ENCODE measurements around the gene CLPTM1L. TPM values are rescaled to one million over a fixed set of nuclear protein-coding genes. Genes with fewer than 3 reads are reported as not detected.
"Not testable (repeated sequence)": the region's sequence is repeated elsewhere in the genome, so short reads cannot be mapped to it uniquely, and the experiment has no call there.

The CLPTM1L gene
- total and polyA plus RNA-seq, 9 of the 15 experiments (the other 6 are each of a cell fraction or from before 2014, with no cell fraction given) = 3.5 to 217 (median 177) TPM

DNA sequence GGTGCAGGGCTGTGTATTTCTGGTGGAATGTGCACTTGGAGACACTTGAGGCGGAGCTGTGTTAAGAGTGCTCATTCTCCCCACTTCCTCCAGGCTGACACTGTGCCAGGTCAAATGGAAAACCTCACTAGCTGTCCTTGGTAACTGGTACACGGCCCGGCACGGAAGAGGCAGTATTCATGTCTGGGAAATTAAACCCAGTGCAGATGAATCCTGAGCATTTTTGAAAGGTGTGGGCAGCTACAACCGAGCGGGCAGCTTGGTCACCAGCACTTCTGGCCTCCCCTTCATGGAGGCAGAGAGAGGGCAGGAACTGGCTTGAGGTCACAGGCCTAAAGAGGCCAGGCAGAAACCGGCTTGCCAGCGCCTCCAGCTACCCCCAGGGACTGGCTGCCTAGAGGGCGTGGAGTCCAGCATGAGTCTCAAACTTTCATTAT lies 1.6 kb downstream of the CLPTM1L start:
- Histone ChIP-seq H3K27me3 (ENCODE audit: control insufficient read depth in 2 of 2, insufficient read depth in 2 of 2, low read length in 2 of 2) (no peaks in the 10 kb centered on the region), H3K4me3 (peak overlapping the region; percentile 99; the same call in 1 of the 2 replicates), H3K36me3 (ENCODE audit: control insufficient read depth, insufficient read depth, low read length) (peaks cover 53% of the 10 kb centered on the region), H3K4me2 (ENCODE audit: insufficient read depth, low read length) (peak overlapping the region; percentile 97; the same call in 1 of the 2 replicates), H3K79me2 (ENCODE audit: control insufficient read depth, insufficient read depth, low read length) (peaks cover 41% of the 10 kb centered on the region), H2AFZ (ENCODE audit: low read depth, low read length) (no peak overlapping the region), H3K4me1 (replicated peaks in 1 of 2; ENCODE audit: control insufficient read depth in 2 of 2, insufficient read depth in 2 of 2, low read length in 2 of 2) (peaks cover 15 to 34% of the 10 kb centered on the region in 2 experiments; a peak in 4 of 5 replicates), H3K9ac (ENCODE audit: insufficient read depth in 1 of 2, low read depth in 2 of 2, low read length in 2 of 2) (peak overlapping the region; percentile 89 to 92), H4K20me1 (replicated peaks; ENCODE audit: control insufficient read depth, insufficient read depth, low read length) (peaks cover 5% of the 10 kb centered on the region; the same call in 1 of the 2 replicates), H3K27ac (ENCODE audit: extremely low read depth, low read depth, low read length) (no peak overlapping the region), H3K9me3 (replicated peaks; ENCODE audit: control insufficient read depth, insufficient read depth, low read depth, low read length) (no peaks in the 10 kb centered on the region), H3K9me1 (ENCODE audit: control insufficient read depth, insufficient read depth, low read length) (no peaks in the 10 kb centered on the region)
- ChIA-PET POLR2A (interaction anchor here (1.2 to 2.9 kb wide), 2 partner anchors 9 to 71 kb away, joined by 3 to 19 read pairs; no protein-coding TSS in a partner anchor), CTCF (ENCODE audit: low intra/inter-chr PET ratio) (no interaction called here)
- FAIRE-seq = no peak
- intact Hi-C loops (cut with micrococcal nuclease) = no loop called here
- no peak for DNase-seq (ENCODE audit: extremely low read depth in 1 of 4, low spot score in 3 of 4)
- no peak for TF ChIP-seq DDX20 (tag; IDR thresholded peaks at IDR 0.05; ENCODE audit: low read depth)
- TF ChIP-seq RBFOX2 (IDR thresholded peaks at IDR 0.05; ENCODE audit: low read depth, low read length) = peak; percentile 47
- BruUV-seq (replicated peaks) = TSS peak; percentile 58
- in situ Hi-C loops (cut with MboI) = no loop called here
- no peak for ATAC-seq
- 83% methylated on average over 9 of the region's 9 CpGs for WGBS (ENCODE audit: insufficient coverage, low coverage, missing lambda C conversion rate)

DNA sequence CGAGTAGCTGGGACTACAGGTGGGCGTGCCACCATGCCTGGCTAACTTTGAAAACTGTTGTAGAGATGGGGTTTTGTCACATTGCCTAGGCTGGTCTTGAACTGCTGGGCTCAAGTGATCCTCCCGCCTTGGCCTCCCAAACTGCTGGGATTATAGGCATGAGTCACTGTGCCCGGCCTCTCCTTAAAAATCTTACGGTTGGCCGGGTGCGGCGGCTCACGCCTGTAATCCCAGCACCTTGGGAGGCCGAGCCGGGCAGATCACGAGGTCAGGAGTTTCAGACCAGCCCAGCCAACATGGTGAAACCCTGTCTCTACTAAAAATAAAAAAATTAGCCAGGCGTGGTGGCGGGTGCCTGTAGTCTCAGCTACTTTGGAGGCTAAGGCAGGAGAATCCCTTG lies 2.2 kb downstream of the CLPTM1L start:
- CTCF ChIA-PET (ENCODE audit: low intra/inter-chr PET ratio); H2AFZ ChIP-seq (ENCODE audit: low read depth, low read length); H3K27me3 ChIP-seq (ENCODE audit: control insufficient read depth in 2 of 2, insufficient read depth in 2 of 2, low read length in 2 of 2); intact Hi-C loops (cut with micrococcal nuclease); DNase-seq (ENCODE audit: extremely low read depth in 1 of 4, low spot score in 3 of 4); H3K9me1 ChIP-seq (ENCODE audit: control insufficient read depth, insufficient read depth, low read length); ATAC-seq; BruUV-seq (replicated peaks); FAIRE-seq; in situ Hi-C loops (cut with MboI); H3K27ac ChIP-seq (ENCODE audit: extremely low read depth, low read depth, low read length); H3K4me2 ChIP-seq (ENCODE audit: insufficient read depth, low read length); H3K9ac ChIP-seq (ENCODE audit: insufficient read depth in 1 of 2, low read depth in 2 of 2, low read length in 2 of 2); H4K20me1 ChIP-seq (replicated peaks; ENCODE audit: control insufficient read depth, insufficient read depth, low read length); H3K9me3 ChIP-seq (replicated peaks; ENCODE audit: control insufficient read depth, insufficient read depth, low read depth, low read length); H3K4me3 ChIP-seq: not testable (repeated sequence)
- H3K36me3 ChIP-seq (ENCODE audit: control insufficient read depth, insufficient read depth, low read length) = peaks cover 60% of the 10 kb centered on the region
- peaks cover 42% of the 10 kb centered on the region for H3K79me2 ChIP-seq (ENCODE audit: control insufficient read depth, insufficient read depth, low read length)
- TF ChIP-seq, protein P1, sequence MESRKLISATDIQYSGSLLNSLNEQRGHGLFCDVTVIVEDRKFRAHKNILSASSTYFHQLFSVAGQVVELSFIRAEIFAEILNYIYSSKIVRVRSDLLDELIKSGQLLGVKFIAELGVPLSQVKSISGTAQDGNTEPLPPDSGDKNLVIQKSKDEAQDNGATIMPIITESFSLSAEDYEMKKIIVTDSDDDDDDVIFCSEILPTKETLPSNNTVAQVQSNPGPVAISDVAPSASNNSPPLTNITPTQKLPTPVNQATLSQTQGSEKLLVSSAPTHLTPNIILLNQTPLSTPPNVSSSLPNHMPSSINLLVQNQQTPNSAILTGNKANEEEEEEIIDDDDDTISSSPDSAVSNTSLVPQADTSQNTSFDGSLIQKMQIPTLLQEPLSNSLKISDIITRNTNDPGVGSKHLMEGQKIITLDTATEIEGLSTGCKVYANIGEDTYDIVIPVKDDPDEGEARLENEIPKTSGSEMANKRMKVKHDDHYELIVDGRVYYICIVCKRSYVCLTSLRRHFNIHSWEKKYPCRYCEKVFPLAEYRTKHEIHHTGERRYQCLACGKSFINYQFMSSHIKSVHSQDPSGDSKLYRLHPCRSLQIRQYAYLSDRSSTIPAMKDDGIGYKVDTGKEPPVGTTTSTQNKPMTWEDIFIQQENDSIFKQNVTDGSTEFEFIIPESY (CRISPR knock-in tag; IDR thresholded peaks at IDR 0.05) = 0 out of 2 replicates have a peak, but pooled peaks have one; percentile 34
- TF ChIP-seq RBFOX2 (IDR thresholded peaks at IDR 0.05; ENCODE audit: low read depth, low read length) = peak; percentile 28
- peaks cover 15 to 34% of the 10 kb centered on the region in 2 experiments; a peak in 4 of 5 replicates for H3K4me1 ChIP-seq (replicated peaks in 1 of 2; ENCODE audit: control insufficient read depth in 2 of 2, insufficient read depth in 2 of 2, low read length in 2 of 2)
- POLR2A ChIA-PET = interaction anchor here (1.2 to 2.9 kb wide), 2 partner anchors 8 to 72 kb away, joined by 3 to 19 read pairs; no protein-coding TSS in a partner anchor
- 93% methylated on average over 14 of the region's 14 CpGs for WGBS (ENCODE audit: insufficient coverage, low coverage, missing lambda C conversion rate)

All from K562 (cell line).